HepG2 (cell line): ENCODE results near the gene BTG2. TPM values are rescaled to one million over a fixed set of nuclear protein-coding genes. Genes with fewer than 3 reads are reported as not detected.

Experiments
- ATAC-seq: fragments of 200-7000 bp; cut with Tn5 transposase; 3 replicates; pipeline ENCODE4 v1.9.1; 2020; ENCODE audit warnings: mild to moderate bottlenecking, moderate library complexity
- BruUV-seq: library from RNA; stranded (reverse); fragments of 400-500 nt; replicated peaks from 2 replicates; lab custom pipeline; 2021; lab: Mats Ljungman, UMichigan
- CTCF ChIA-PET: fragments of 300-600 bp; formaldehyde crosslinking; extraction: SDS; loops from one replicate; lab custom pipeline; 2021; ENCODE audit warnings: low total read pairs, inconsistent platforms, low intra/inter-chr PET ratio; lab: Yijun Ruan, JAX
- POLR2A ChIA-PET: fragments of 350-600 bp; sonication (Branson Sonifier 250); formaldehyde crosslinking; loops from one replicate; lab custom pipeline; 2020; ENCODE audit warnings: antibody characterized with exemption, inconsistent platforms; lab: Yijun Ruan, JAX
- DNase-seq: peaks from one replicate; pipeline ENCODE4 v3.0.0-alpha.2; 2015; ENCODE audit warnings: low spot score
- FAIRE-seq: peaks from 3 replicates; lab custom pipeline; 2011; peaks lifted over from hg19 to GRCh38; lab: Jason Lieb, UNC
- H2AFZ ChIP-seq: one replicate; pipeline ENCODE4 v1.6.1; 2011; ENCODE audit warnings: low read length, inconsistent platforms
- H3K27ac ChIP-seq: fragments of 300-600 bp; 3 replicates; pipeline ENCODE4 v1.8.0; 2011; ENCODE audit warnings: mixed run types, mild to moderate bottlenecking, mixed read lengths, low read length, inconsistent platforms; ENCODE audit not compliant: insufficient read depth; ENCODE audit errors: extremely low read length
- H3K27me3 ChIP-seq, 2 experiments: fragments of 200-600 bp in 1 of 2; 2 replicates in 1 of 2; 3 replicates in 1 of 2; pipeline versions ENCODE4 v1.6.0 to v1.8.0; 2011; ENCODE audit warnings: low read length in 2 of 2, mild to moderate bottlenecking in 2 of 2, moderate library complexity in 2 of 2, inconsistent platforms in 1 of 2; ENCODE audit not compliant: insufficient read depth in 2 of 2, control insufficient read depth in 1 of 2
- H3K36me3 ChIP-seq, 2 experiments: fragments of 200-600 bp in 1 of 2; replicated peaks in 1 of 2; 2 replicates in 1 of 2; 3 replicates in 1 of 2; pipeline versions ENCODE4 v1.5.1 to v1.8.0; 2011; ENCODE audit warnings: low read length in 2 of 2, inconsistent platforms in 1 of 2; ENCODE audit not compliant: insufficient read depth in 2 of 2, control insufficient read depth in 1 of 2
- H3K4me1 ChIP-seq: 2 replicates; pipeline ENCODE4 v1.5.1; 2012; ENCODE audit warnings: low read length, inconsistent platforms; ENCODE audit not compliant: insufficient read depth
- H3K4me2 ChIP-seq: 2 replicates; pipeline ENCODE4 v1.6.0; 2011; ENCODE audit warnings: low read depth, low read length, inconsistent platforms
- H3K4me3 ChIP-seq, 3 experiments: fragments of 200-600 bp in 1 of 3; sonication (generic), shearing (Covaris generic) in 1 of 3; replicated peaks in 1 of 3; 2 replicates each; pipeline ENCODE4 v1.5.1; 2011 to 2016; ENCODE audit warnings: low read length in 3 of 3, inconsistent platforms in 2 of 3, low read depth in 2 of 3, mild to moderate bottlenecking in 2 of 3, control low read depth in 1 of 3, mixed read lengths in 1 of 3; ENCODE audit not compliant: insufficient read depth in 1 of 3
- H3K79me2 ChIP-seq: one replicate; pipeline ENCODE4 v1.6.1; 2011; ENCODE audit warnings: low read length, inconsistent platforms; ENCODE audit not compliant: insufficient read depth
- H3K9ac ChIP-seq: 2 replicates; pipeline ENCODE4 v1.6.0; 2011; ENCODE audit warnings: mild to moderate bottlenecking, low read depth, low read length, inconsistent platforms; ENCODE audit not compliant: insufficient read depth
- H3K9me3 ChIP-seq: 2 replicates; pipeline ENCODE4 v1.5.1; 2012; ENCODE audit warnings: mild to moderate bottlenecking, low read length
- H4K20me1 ChIP-seq: 2 replicates; pipeline ENCODE4 v1.6.0; 2011; ENCODE audit warnings: inconsistent platforms, mild to moderate bottlenecking, low read length, moderate library complexity; ENCODE audit not compliant: insufficient read depth
- HDAC1 ChIP-seq: sonication (generic); formaldehyde crosslinking; IDR thresholded peaks from 2 replicates; pipeline ENCODE4 v1.5.1; 2020; ENCODE audit warnings: mild to moderate bottlenecking, missing genetic modification reagents
- IKZF5 ChIP-seq: IDR thresholded peaks from 2 replicates; pipeline ENCODE4 v1.6.1; 2018; ENCODE audit warnings: missing genetic modification reagents, mild to moderate bottlenecking, missing compliant biosample characterization
- JUN ChIP-seq: sonication (generic); formaldehyde crosslinking; IDR thresholded peaks from 2 replicates; pipeline ENCODE4 v1.4.0; 2020; ENCODE audit warnings: mild to moderate bottlenecking, missing genetic modification reagents
- MED1 ChIP-seq: sonication (generic); formaldehyde crosslinking; IDR thresholded peaks from 2 replicates; pipeline ENCODE4 v1.4.0; 2020; ENCODE audit warnings: missing genetic modification reagents
- POGZ ChIP-seq: sonication (generic); formaldehyde crosslinking; IDR thresholded peaks from 2 replicates; pipeline ENCODE4 v1.4.0; 2020; ENCODE audit warnings: mild to moderate bottlenecking, missing genetic modification reagents
- ZNF282 ChIP-seq: fragments of 450-650 bp; IDR thresholded peaks from 2 replicates; pipeline ENCODE4 v1.6.1; 2018; ENCODE audit not compliant: partially characterized antibody
- ZNF652 ChIP-seq: IDR thresholded peaks from 2 replicates; pipeline ENCODE4 v1.6.1; 2016; ENCODE audit warnings: low read depth, borderline replicate concordance
- ZNF670 ChIP-seq: sonication (generic); formaldehyde crosslinking; IDR thresholded peaks from 2 replicates; pipeline ENCODE4 v1.8.0; 2022; ENCODE audit warnings: mild to moderate bottlenecking, missing genetic modification reagents, borderline replicate concordance
- WGBS: methylation state at CpG from one replicate; pipeline ENCODE4 v1.1.6; 2017; ENCODE audit warnings: low lambda C conversion rate; 5-methylcytosine and 5-hydroxymethylcytosine counted together
- in situ Hi-C: cut with HindIII; loops from 2 replicates; pipeline ENCODE4 v1.10.0; 2017; ENCODE audit warnings: low pct_unique_long_range_greater_than_20kb; ENCODE audit not compliant: extremely low pct_ligation_motif_present
- intact Hi-C: fragments of 100-400 bp; cut with micrococcal nuclease; formaldehyde crosslinking; loops from one replicate; pipeline ENCODE4 v1.10.0; 2022; ENCODE audit not compliant: unreplicated experiment
- polyA plus RNA-seq, 8 experiments: library from polyadenylated mRNA; depleted of rRNA in 3 of 8; stranded (reverse) in 7 of 8; unstranded in 1 of 8; fragments of >200 nt; fragmentation: Illumina TruSeq in 4 of 8; extraction: Trizol in 4 of 8; gene quantifications; 2 replicates each; pipeline versions ENCODE4 v1.2.1 to v1.2.3, GENCODE V29; 2011 to 2016; ENCODE audit warnings: low read depth in 4 of 8, missing spikeins in 1 of 8, mixed read lengths in 1 of 8; ENCODE audit not compliant: insufficient read depth in 1 of 8
- total RNA-seq, 5 experiments: library from RNA; depleted of rRNA; stranded (reverse); fragments of >200 nt; fragmentation: Illumina TruSeq; extraction: Trizol; gene quantifications; 2 replicates each; pipeline ENCODE4 v1.2.3, GENCODE V29; 2016; ENCODE audit warnings: low read depth in 1 of 5

BTG2 gene
- total and polyA plus RNA-seq, 2 of the 13 experiments (the other 11 are each of a cell fraction or from before 2014, with no cell fraction given) = 13.6 to 18.3 TPM

GRCh38 chr1:203351037-203351625 lies 45.8 kb downstream of the BTG2 start, which contains the start of gene FMOD:
TSS of gene FMOD (minus strand) at chr1:203351122. CDS start at chr1:203348270, 2,852 bp downstream.
- ChIA-PET CTCF (interaction anchor here (0.6 kb wide), 1 partner anchor 78 kb away, joined by 3 read pairs; no protein-coding TSS in a partner anchor), POLR2A (no interaction called here)
- peak; percentile 85 for ATAC-seq
- no peaks in the 10 kb centered on the region for H3K36me3 ChIP-seq
- H4K20me1 ChIP-seq = no peaks in the 10 kb centered on the region
- intact Hi-C loops = no loop called here
- peak within 1 kb of the TSS; percentile 42 for H3K4me2 ChIP-seq
- FAIRE-seq = peak; percentile 21
- peaks cover 1 to 4% of the 10 kb centered on the region in 2 experiments; a peak in 2 of 5 replicates for H3K27me3 ChIP-seq
- H3K4me3 ChIP-seq = no peak within 1 kb of the TSS
- no peak within 1 kb of the TSS for H3K27ac ChIP-seq
- no peaks in the 10 kb centered on the region for H3K79me2 ChIP-seq
- BruUV-seq = no TSS peak
- H3K9ac ChIP-seq = no peak within 1 kb of the TSS
- H2AFZ ChIP-seq = no peak within 1 kb of the TSS
- H3K4me1 ChIP-seq = peaks cover 16% of the 10 kb centered on the region
- 3% methylated on average over 14 of the region's 17 CpGs for WGBS
- no peak for DNase-seq
- TF ChIP-seq ZNF670 (CRISPR knock-in tag) = no peak
- TF ChIP-seq ZNF652 (CRISPR knock-in tag) = 0 out of 2 replicates have a peak, but pooled peaks have one; percentile 45
- TF ChIP-seq POGZ (CRISPR knock-in tag) = no peak
- TF ChIP-seq ZNF282 = no peak
- TF ChIP-seq JUN (CRISPR knock-in tag) = no peak
- TF ChIP-seq MED1 = no peak
- no peak for TF ChIP-seq HDAC1 (CRISPR knock-in tag)
- no peak for TF ChIP-seq IKZF5 (CRISPR knock-in tag)
- H3K9me3 ChIP-seq = no peaks in the 10 kb centered on the region
- in situ Hi-C loops = no loop called here
